CD4-positive, alpha-beta T cell treated with Interleukin-21 for 1 hour (primary cell): ENCODE results near the gene KATNAL1.

Source experiments
- DNase-seq: peaks from one replicate; pipeline ENCODE4 v3.0.0-alpha.2; 2020

Gene KATNAL1

DNA sequence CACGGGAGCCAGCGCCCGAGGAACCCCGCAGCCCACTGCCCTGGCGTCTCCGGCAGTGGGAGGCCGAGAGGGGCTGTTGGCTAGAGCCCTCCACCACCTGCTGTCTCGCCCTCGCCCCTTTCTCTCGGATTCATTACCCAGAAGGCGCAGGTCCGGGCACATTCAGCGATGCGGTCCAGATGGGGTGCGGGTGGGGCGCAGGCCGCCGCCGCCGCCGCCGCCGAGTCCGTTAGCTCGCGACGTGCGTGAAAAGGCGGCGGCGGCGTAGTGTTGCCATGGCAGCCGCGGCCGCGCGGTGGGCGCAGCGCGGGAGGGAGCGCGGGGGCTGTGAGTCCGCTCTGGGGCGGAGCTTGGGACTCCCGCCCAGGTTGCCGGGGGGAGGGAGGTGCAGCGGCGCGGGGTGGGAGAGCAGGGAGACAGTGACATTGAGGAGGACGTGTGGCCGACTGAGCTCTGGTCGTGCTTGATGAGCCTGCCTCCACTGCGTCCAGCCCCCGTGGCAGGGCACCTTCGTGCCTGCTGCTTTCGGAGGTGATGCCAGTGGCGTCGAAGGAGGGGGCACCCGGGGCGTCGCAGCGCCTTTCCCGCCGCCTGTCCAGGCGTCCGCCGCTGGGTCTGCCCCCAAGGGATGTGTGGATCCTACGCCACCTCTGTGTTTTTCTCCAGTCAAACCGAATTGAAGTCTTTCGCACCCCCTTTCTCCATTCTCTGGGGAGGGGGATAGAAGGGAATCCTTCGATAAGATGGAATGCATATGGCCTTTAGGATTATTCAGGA is at the start of gene KATNAL1:
KATNAL1 (minus strand) TSS at position 358 of the 777 bp plus-strand sequence. CDS start 23,774 bp downstream, outside the sequence.
- peak; percentile 80 for DNase-seq

DNA sequence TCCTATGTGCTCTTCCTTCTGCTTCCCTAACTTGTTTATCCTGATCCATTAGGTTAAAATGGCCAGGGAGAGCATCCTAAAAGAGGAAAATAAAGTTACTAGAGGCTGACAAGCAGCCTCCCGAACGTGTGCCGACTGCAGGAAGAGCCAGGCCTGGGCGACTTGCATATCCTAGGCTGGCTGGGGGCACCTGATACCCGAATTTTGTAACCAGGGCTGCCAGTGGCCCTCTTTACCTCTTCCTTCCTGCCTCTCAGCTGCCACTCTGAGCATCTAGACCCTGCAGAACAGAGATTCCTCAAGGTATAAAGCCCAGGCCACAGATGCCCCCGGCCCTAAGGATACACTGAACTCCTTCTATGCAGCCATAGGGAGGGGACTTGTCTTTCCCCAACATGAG is 48.5 kb upstream of the KATNAL1 start:
- DNase-seq: no peak

DNA sequence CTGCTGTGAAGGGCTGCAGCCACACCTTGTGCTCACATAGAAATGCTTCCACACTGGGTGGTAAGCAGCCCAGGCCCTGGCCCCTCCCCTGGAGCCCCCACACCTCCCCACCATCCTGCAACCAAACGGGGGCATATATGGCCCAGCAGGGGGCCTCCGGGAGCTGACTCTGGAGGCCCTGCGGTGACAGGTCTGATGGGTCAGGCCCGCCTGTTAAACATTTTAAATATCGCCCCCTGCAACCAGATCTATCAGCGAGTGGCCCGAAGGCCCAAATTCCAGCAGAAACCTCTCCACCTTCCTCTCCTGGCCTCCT is 48.0 kb upstream of the KATNAL1 start:
- DNase-seq: peak; percentile 28

DNA sequence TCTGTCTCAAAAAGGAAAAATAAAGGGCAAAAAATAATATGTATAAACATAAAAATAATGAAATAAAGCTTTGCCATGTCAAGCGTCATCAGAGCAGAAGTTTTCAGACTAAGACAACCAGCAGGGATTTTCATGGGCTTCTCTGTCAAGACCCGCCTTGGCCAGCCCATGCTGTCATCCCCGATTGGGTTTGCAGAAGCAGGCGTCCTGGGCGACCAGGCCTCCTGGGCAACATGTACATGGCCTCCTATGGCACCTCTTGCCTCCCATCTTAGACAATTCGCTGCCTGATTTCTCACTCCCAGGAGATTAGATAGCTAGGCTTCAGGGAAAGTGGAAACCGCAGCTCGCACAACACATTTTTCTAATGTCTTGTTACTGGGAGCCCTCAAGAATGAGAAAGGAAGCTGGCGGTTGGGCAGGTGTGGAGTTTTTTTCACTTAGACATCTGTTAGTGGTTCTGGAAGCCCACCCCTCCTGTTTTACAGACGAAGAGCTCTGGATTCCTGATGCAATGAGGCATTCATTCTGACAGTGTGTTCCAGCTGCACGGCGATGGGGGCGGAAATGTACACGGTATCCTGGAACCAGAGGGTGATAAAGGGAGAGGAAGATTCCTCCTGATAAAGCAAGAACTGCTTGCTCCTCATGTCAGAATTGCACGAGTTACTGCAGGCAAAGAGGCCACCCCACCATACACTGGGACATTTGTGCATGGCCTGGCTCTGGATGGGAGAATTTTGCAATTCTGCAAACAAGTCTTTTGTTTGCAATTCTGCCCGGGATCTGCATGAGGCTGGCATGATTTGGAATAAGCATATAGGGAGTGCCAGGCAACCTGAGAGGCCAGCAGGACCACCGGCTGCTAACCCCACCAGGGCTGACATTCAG is 47.4 kb upstream of the KATNAL1 start:
- no peak for DNase-seq

DNA sequence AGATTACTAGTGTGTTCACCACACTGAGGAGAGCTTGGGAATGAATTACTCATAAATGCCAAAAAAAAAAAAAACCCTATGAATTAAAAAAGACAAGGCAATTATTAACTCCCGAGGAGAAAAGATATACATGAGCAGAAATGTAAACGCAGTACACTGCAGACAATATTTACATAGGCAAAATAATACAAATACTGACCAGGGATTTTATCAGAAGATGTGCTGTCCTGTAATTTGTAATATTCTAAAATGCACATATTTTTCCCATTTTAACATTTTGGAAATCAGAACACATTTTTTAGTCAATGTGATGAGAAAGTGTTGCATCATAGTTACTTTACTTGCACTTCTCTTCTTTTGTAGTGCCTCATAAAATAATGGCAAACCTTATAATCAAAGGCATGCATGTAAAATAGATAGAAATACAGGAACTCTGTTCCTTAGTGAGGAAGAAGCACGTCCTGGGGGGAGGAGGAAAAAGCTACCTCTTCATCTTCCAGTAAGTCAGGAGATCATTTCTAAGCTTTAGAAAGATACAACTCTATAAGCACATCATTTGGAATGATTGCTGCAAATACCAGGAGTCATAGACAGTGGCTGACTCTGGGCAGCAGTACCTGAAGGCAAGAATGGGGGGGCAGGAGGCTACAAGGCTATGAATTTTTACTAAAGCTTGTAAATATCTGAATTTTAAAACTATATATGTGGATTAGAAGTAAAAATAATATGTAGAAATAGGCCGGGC is 46.3 kb upstream of the KATNAL1 start:
- DNase-seq: no peak

DNA sequence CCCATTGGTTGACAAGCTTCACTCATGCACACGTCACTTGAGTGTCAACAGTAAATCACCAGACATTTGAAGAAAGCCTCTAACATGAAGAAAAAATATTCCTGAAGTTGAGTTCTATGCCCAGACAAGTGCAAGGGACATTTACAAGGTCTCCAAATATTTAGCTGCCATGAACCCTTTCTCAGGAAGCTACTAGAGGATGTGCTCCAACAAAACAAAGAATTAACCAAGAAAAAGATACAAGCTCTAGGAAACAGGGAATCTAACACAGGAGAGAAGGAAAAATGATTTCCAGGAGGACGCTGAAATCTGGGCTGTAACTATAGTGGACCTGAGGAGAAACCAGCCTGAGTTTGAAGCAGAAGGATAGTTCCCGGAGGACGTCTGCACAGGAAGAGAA is 45.7 kb upstream of the KATNAL1 start:
- DNase-seq: no peak

DNA sequence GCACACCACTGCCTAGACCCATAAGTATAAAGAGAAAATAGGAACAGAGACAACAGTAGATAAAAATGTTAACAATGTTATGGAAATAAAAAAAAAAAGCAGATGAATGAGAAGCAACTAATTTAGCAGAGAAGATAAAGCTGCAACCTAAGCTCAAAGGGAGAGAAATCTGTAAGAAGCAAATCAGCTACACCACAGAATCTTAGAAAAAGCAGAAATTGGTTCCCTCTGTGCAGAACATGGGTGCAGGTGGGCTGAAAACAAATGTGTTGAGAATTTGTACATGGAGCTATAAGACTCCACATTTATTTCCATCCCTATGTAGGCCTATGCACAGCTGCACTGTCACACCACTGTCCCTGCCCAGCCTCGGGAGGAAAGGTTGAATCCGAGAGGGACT is 44.8 kb upstream of the KATNAL1 start:
- DNase-seq: no peak

DNA sequence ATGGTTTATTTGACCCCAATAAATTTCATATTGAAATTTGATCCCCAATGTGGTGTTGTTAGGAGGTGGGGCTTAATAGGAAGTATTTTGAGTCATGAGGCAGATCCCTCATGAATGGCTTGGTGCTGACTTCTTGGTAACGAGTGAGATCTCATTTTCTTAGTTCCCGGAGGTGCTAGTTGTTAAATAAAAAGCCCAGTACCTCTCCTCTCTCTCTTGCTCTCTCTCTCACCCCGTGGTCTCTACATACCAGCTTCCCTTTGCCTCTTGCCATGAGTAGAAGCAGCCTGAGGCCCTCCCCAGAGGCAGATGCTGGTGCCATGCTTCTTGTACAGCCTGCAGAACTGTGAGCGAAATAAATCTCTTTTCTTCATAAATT is 39.4 kb upstream of the KATNAL1 start:
- DNase-seq: no peak

DNA sequence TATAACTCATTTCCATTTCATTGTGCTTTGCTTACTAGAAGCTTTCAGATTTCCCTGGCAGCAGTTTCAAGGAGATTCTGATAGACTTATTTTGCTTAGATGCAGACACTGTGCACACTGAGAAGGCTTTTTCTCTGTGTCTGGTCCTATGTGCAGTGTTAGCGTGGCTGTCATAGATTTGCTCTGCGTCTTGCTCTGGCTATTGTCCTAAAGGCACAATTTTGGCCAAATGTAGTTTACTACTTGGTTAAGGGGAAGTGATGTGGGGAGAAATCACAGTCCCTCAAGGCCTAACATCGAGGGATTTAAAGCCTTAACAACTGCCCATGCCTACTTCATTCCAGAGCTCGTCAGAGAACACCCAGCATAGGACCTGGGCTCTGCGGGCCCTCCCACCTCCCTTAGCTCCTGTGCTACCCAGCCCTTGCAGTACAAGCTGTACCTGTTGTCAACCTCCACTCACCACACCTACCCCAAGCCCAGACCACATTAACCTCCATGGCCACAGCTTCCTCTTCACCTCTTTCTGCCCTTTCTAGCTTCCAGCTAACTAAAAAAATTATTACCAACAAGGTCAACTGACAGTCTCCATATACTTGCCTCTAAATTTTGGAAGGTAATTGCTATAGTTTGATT is 38.9 kb upstream of the KATNAL1 start:
- peak; percentile 74 for DNase-seq

DNA sequence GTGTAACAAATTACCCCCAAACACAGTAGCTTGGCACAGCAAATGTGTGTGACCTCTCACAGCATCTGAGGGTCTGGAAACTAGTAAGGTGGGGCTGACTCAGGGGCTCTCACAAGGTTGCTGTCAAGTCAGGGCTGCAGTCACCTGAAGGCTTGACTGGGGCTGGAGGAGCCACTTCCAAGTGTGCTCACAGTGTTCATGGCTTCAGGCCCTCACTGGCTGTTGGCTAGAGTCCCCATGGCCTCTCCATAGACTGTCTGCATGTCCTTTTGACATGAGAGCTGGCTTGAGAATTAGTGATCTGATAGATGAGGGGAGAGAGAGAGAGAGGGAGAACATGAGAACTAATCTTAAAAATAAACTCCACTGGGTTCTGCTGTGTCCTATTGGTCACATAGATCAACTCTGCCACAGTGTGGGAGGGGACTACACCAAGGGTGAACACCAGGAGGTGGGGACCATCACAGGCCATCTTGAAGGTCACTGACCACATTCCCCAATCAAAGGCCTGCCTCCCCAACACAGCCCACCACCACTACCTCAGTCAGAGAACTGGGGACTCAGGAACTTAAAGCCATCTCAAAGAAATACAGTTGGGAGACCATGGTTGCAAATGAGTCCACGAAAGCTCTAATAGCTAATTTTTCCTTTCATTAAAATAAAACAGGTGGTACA is 38.2 kb upstream of the KATNAL1 start:
- DNase-seq: no peak

DNA sequence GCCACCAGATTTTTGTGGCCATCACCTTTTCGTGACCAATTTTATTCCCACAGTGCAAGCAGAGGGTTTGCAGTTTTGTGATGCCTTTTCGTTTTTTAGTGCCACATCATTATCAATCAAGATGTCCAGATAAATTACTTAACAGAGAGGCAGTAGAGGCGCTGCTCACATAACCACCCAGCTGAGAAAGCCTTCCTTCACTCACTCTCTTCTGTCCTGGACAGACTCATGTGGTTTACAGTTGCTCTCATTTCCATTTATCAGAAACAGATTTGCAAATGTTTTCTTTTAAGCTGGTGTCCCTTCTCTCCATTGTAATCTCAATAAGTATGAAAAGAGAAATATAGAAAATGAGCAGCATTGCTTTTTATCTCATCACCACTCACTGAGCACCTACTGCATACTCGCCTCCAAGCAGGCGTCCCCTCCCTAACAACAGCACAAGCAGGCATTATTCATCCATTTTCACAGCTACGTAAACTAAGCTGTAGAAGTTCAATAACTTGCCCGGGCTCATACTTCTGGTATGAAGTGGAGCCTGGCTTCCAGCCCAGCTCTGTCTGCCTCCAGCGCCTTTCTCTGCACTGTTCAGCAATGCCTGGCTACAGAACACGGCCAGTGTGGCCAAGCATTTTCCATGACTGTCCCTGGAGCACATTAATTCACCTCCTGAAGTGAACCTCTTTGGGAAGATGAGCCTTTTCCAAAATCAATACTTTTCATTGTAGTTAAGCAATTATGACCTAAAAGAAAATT is 34.6 kb upstream of the KATNAL1 start:
- DNase-seq: no peak

DNA sequence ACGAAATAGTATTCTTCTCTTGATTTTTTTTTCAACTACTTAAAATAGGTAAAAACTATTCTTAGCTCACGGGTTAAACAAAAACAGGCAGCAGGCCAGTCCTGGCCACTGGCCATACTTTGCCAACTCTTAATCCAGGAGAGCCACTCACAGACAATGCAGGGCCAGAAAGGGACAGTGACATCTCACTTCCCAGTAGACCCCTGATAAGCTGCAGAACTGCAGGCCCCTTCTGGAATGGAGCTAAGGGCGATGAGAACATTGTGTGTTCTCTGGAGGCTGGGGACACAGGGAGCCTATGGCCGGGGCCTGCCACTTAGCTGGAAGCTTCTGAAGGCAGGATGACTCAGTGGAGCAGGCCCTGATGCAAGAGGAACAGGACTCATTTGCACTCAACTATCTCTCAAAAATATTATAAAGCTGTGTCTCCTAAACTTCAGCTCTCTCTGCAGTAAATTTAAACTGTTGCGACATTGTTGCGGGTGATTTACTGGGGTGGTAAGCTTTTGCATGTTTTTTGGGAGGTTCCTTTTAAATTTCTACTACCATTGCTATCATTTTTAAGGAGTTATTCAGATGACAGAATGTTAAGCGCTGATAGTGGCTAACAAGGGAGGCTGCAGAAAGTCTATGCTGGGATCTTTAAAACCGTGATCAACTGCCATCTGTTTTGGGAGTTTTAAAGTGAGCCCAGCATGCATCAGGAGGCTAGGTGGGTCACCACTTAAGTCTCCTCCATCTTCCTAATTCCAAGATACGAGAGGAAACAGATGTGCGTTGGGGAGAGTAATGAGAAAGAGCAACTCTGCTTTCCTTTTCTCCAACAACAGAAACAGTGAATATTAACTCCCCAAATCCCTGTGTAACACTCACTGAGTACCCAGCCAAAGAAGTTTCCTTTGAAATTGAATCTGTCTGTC is 33.2 kb upstream of the KATNAL1 start:
- no peak for DNase-seq

DNA sequence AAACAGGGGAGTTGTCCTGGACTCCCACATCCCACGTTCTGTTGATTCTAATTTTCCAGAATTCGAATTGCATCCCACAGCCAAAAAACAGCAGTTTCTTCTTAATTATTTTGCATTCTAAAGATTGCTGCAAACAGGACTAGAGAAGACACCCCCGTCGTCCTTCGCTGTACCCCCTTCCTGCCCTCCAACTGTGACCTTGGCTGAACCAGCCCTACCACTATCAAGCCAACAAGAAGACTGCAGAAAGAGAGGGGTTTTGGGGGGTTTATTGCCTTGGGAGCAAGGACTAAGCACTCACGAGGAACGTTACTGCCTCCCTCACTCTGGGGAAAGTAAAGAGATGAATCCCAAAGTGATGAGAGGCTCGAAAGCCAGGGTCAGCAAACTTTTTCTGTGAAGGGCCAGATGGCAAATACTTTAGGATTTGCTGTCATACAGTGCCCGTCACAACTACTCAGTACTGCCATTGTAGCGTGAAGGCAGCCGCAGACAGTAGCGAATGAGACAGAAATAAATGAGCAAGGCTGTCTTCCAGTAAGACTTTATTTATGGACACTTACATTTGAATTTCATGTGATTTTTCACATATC is 32.5 kb upstream of the KATNAL1 start:
- DNase-seq: no peak

DNA sequence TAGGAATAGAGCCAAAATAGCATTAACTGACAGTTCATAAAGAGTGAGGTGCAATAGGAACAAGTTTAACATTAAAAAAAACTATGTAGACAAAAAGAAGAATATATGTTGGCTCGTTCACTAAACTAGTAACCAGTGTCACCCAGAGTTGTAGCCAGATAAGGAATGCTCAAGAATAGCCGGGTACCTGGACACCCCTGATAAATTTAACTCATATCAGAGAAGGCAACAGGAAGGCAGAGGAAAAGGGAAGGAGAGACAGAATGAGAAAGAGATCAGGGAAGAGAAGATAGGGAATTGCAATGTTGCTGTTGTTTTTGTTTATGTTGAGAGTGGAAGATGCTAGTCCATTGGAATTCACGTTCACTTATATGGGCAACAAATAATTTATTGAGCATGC is 31.6 kb upstream of the KATNAL1 start:
- DNase-seq: no peak

DNA sequence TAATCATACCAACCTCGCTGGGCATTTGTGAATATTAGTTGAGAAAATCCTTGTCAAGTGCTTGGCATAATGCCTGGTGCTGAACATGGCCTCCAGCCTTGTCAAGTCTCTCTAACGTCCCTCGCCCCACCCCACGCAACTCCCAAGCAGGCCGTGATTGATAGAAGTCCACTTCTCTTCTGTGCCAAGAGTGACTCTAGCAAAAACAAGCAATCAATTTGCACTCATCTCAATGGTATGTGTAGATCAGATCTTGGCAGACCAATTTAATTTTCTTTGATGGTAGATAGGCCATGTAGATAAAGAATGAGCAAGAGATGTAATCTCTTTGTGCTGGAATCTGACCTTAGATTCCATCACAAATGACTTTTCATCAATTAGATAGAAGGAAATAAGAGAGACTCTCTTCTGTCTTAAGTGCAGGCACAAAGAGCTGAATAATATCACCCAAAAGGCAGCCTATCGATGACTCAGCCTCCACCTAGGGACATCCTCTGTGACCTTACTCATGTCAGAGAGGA is 31.0 kb upstream of the KATNAL1 start:
- DNase-seq: no peak

DNA sequence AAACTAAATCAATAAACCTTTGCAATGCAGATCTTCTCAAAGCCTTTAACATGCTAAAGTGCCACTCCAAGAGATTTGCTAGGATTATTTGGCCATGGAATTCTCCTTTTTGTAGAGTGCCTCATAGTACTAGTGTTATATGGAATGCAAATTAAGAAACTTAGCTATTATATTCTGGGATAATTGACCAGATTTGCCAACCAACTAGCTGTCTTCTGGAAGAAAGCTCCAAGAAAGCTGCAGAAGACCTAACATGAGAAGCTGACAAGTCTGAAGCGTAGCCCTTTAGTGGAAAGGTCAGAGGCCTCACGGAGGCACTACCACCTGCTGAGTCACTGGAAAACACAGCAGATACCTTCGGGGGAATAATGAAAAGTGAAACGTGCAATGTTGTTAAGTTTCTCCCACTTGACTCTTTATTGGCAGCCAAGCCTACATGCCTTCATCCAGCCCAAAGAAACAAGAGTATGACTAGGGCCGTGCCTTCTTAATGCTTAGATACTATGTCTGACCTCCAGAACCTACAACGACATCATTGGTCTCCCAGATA is 29.8 kb upstream of the KATNAL1 start:
- DNase-seq: no peak

DNA sequence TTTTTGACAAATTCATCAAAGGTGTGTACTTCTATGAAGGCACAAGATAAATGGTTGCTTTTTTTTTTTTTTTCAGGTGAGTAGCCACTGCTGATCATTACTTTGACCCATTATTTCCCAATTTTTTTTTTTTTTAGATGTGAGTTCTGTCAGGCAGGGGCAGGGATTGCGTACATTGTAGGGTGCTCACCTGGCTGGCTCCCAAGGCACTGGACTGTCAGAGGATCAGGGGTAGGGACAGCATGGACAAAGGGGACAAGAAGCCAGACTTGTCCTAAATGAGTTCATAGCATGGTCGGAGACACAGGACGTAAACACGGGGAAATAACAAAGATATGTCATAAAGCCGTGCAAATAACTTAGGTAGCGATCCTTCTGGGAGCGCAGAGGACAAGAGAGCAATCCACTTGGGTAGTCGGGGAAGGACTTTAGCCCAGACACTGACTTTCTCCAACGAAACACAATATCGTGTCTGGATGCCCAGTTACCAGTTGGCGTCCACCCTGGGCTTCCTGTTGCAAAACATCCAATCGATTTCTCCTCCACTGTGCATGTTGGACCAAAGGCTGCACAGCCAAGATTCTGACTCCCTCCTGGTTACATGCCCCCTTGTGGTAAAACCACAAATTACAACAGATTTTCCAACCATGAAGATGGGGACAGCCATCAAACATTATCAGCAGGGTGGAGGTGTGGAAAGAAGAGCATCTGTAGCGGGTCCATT is 27.5 kb upstream of the KATNAL1 start:
- DNase-seq: peak; percentile 61

DNA sequence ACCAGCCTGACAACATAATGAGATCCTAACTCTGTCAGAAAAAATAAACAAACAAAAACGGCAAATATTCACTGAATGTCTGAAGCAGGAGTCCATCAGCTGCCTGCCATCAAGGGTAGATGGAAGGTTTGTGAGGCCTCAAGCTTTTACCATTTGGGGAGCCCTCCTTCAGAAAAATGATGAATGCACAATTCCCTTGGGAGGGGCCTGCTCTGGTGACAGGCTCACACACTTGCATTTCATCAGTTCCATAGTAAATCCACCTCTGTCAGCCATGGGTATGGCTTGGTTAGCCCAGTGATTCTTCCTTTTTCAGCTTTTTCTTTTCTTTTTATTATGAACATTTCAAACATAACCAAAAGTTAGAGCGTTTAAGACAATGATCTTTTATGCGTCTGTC is 26.3 kb upstream of the KATNAL1 start:
- no peak for DNase-seq
